Esophagus (tissue), 2 donors: ENCODE results near the gene EGLN3. TPM values are rescaled to one million over a fixed set of nuclear protein-coding genes. Genes with fewer than 3 reads are reported as not detected.
"Not testable (repeated sequence)": the region's sequence is repeated elsewhere in the genome, so short reads cannot be mapped to it uniquely, and the experiment has no call there.

Experiments used
- H3K27ac ChIP-seq, 2 donors: one replicate each; pipeline ENCODE4 v1.5.1; 2013; ENCODE audit warnings: low read depth in 2 of 2, mild to moderate bottlenecking in 2 of 2, inconsistent platforms in 1 of 2, low read length in 1 of 2, moderate library complexity in 1 of 2
- H3K27me3 ChIP-seq, 2 donors: one replicate each; pipeline ENCODE4 v1.6.1; 2013; ENCODE audit warnings: low read length in 2 of 2, control low read depth in 1 of 2, mild to moderate bottlenecking in 1 of 2; ENCODE audit not compliant: insufficient read depth in 2 of 2, control insufficient read depth in 1 of 2
- H3K36me3 ChIP-seq, 2 donors: one replicate each; pipeline ENCODE4 v1.6.1; 2013; ENCODE audit warnings: low read length in 1 of 2; ENCODE audit not compliant: control insufficient read depth in 2 of 2, insufficient read depth in 2 of 2
- H3K4me1 ChIP-seq, 2 donors: one replicate each; pipeline ENCODE4 v1.6.1; 2013; ENCODE audit warnings: low read length in 1 of 2; ENCODE audit not compliant: control insufficient read depth in 2 of 2, insufficient read depth in 2 of 2
- H3K4me3 ChIP-seq, 2 donors: one replicate each; pipeline ENCODE4 v1.5.1; 2013; ENCODE audit warnings: low read length in 2 of 2, mild to moderate bottlenecking in 2 of 2, low read depth in 1 of 2, moderate library complexity in 1 of 2
- H3K9me3 ChIP-seq, 2 donors: one replicate each; pipeline ENCODE4 v1.6.1; 2013; ENCODE audit warnings: mild to moderate bottlenecking in 2 of 2, low read depth in 1 of 2, low read length in 1 of 2, moderate library complexity in 1 of 2; ENCODE audit not compliant: control insufficient read depth in 2 of 2, insufficient read depth in 1 of 2
- WGBS, 2 donors: extraction: QIAGEN DNeasy Blood & Tissue Kit; methylation state at CpG; one replicate each; pipeline ENCODE4 v1.1.7; 2013; 5-methylcytosine and 5-hydroxymethylcytosine counted together
- polyA plus RNA-seq, 2 donors: library from polyadenylated mRNA; stranded (reverse); fragments of 200-250 nt; gene quantifications; one replicate each; pipeline ENCODE4 v1.2.3, GENCODE V29; 2013
- donor health status: healthy with polysubstance abuse.
- donor health status: Bipolar disorder and iron deficiency.

The EGLN3 gene
- polyA plus RNA-seq, 2 donors = 18.2 to 41.1 TPM

DNA sequence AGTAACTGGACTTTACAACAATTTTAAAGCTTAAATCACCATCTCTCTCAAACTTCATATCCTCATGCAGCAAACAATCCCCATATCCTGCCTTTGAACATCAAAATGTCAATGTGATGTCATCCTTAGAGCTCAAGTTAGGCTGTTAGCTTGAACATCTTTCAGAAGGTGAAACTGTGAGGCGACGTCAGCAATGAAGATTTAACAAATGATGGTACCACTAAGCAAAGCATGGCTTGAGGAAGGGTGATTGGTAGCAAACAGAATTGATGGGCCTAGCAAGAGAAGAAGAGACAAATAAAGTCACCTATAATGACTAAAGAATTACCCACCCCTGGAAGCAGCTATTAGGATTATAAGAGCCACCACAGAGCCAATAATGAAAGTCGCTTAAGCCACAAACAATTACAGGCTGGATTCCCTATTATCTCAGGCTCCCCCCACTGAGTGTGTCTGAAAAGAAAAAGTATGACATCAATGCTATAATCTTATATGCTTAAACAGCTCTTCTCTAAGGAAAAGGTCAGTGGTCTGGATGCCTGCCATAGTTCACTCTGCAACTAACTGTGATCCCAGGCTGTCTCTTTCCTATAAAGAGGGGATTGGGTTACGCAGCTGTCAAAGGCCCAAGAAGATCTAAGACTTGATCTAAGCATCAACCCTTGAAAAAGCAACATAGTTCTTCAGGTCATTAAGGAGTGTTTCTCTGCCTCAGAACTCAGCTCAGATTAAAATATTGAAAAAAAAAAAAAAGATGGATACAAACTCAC, 18.1 kb downstream of the EGLN3 start:
- Histone ChIP-seq H3K4me1 (peaks cover 0 to 1% of the 10 kb centered on the region in 2 donors), H3K36me3 (no peaks in the 10 kb centered on the region), H3K27ac (no peak overlapping the region), H3K27me3 (peaks cover 0 to 2% of the 10 kb centered on the region in 2 donors), H3K4me3 (no peak overlapping the region), H3K9me3 (no peaks in the 10 kb centered on the region)
- WGBS, 2 donors = 85% methylated on average over 4 of the region's 4 CpGs

DNA sequence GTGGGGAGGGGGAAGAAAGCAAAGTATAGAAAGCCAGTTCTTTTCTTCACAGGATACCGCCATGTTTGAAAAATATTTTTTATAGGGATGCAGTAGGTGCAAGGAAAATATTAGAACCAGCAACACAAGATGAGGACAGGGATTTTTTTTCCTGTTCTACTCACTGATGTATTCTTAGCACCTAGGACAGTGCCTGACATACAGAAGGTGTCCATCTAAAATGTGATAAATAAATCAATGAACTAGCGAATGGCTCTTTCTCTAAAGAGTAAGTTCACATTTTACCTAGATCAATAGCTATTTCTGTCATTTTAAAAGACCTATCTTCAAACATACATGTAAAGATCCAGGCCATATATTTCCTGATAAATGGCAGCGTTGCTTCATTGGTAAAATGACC, 18.8 kb downstream of the EGLN3 start:
- Histone ChIP-seq H3K9me3 (no peaks in the 10 kb centered on the region), H3K36me3 (no peaks in the 10 kb centered on the region), H3K4me1 (no peaks in the 10 kb centered on the region), H3K4me3 (no peak overlapping the region), H3K27me3 (peaks cover 0 to 2% of the 10 kb centered on the region in 2 donors), H3K27ac (no peak overlapping the region)
- 91 to 96% methylated on average over 3 of the region's 3 CpGs for WGBS, 2 donors

DNA sequence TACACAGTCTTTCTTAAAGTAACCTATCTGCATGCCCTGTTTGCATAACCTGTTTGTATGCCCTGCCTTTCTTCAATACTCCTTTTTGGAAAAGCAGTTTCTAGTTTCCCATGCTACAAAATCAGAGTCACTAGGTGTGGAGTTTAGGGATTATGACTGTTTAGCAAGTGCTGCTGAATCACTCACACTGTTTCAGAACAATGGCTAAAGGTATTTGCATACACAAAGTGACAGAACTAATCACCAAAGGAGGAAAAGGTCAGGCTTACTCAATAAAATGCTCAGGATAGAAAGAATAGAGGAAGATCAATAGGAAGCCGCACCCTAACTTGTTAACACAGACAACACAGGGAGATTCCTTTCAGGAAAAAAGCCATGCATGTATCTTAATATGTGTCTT, 19.4 kb downstream of the EGLN3 start:
- 68 to 77% methylated on average over 1 of the region's 1 CpG for WGBS, 2 donors
- no peaks in the 10 kb centered on the region for H3K9me3 ChIP-seq
- H3K27ac ChIP-seq = peak overlapping the region in 1 of 2 donors; percentile 36
- H3K4me1 ChIP-seq = no peaks in the 10 kb centered on the region
- H3K4me3 ChIP-seq = no peak overlapping the region
- H3K27me3 ChIP-seq = peaks cover 0 to 2% of the 10 kb centered on the region in 2 donors
- H3K36me3 ChIP-seq = no peaks in the 10 kb centered on the region

DNA sequence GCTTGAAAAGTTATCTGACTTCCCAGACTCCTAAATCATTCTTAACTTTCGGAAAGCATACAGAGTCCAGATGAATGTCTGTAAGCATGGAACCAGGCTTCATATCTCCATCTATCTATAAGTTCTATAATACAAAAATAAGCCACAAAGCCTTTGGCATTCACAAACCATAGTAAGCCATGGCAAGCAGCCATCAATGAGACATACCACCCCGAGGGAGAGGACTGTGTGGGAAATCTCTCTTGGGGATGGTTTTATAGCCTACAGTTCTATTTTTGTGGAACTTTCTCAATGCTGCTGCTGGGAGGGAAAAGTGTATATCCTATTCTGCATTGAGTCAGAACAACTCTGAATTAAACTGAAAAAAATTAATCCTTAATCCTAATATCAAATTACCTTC, 20.4 kb downstream of the EGLN3 start:
- Histone ChIP-seq H3K27ac (no peak overlapping the region), H3K27me3 (peaks cover 0 to 2% of the 10 kb centered on the region in 2 donors), H3K4me3 (no peak overlapping the region), H3K9me3 (no peaks in the 10 kb centered on the region), H3K36me3 (no peaks in the 10 kb centered on the region), H3K4me1 (no peaks in the 10 kb centered on the region)
- 51 to 55% methylated on average over 2 of the region's 2 CpGs for WGBS, 2 donors

DNA sequence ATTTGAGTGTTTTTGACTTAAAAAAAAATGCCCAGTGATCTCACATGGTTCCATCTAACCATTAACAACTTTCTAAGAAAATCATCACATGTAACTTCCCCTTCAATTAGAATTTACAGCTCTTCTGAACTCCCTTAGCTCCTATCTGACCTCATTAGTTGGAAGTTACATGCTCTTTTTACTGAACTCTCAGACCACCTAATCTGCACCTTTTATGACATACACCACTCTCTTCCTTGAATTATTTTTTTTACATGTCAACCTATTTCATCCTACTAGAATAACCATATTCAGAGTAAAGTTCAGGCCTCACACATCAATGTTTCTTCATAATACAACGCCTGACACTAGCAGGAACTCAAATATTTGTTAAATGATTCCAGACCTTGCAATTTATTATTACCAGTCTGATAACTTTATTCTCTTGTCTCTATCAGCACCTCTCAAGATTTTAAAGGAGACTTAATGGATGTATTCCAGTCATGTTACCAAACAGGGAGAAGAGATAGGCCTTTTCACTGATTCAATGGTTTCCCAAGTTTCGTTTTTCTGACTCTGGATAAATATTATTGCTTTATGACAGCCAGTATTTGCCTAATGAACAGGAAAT, 21.0 kb downstream of the EGLN3 start:
- Histone ChIP-seq H3K27me3 (peaks cover 0 to 2% of the 10 kb centered on the region in 2 donors), H3K9me3 (no peaks in the 10 kb centered on the region), H3K27ac (no peak overlapping the region), H3K4me1 (no peaks in the 10 kb centered on the region), H3K4me3 (no peak overlapping the region), H3K36me3 (no peaks in the 10 kb centered on the region)
- 55 to 63% methylated on average over 2 of the region's 2 CpGs for WGBS, 2 donors

DNA sequence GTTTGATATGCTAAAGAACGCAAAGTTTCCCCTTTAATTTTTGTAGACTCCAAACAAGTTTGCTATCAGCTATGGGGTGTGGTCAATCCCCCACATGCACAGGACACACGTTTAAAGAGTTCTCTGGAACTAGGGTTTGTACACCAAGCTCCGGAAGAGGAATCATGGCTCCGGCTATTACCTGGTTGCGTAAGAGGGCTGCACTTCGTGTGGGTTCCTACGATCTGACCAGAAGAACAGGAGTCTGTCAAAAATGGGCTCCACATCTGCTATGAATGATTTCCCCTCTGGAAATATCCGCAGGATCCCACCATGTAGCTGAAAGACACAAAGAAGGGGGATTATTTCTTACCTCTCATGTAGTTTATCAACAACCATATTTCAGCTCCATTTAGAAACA, 22.0 kb downstream of the EGLN3 start:
- Histone ChIP-seq H3K4me3 (no peak overlapping the region), H3K36me3 (no peaks in the 10 kb centered on the region), H3K27ac (no peak overlapping the region), H3K27me3 (peaks cover 0 to 2% of the 10 kb centered on the region in 2 donors), H3K4me1 (no peaks in the 10 kb centered on the region), H3K9me3 (no peaks in the 10 kb centered on the region)
- WGBS, 2 donors = 88 to 92% methylated on average over 8 of the region's 8 CpGs

DNA sequence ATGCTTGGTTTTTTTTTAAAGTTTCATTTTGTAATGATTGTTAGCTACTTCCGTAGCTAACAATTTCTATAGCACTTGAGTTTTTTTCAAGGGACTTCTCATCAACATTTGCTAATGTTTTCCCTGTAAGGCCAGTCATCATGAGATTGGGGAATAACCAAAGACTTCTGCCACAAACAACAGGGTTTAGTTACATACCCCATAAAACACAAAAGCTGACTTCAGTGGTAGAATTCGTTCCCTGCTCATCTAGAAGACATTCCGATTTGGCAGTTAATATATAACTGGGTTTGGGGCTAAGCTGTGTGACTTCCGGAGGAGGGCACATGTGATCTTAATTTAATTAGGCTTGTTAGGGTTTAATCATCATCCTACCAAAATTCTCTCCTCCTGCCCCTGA, 22.9 kb downstream of the EGLN3 start:
- H3K36me3 ChIP-seq = no peaks in the 10 kb centered on the region

DNA sequence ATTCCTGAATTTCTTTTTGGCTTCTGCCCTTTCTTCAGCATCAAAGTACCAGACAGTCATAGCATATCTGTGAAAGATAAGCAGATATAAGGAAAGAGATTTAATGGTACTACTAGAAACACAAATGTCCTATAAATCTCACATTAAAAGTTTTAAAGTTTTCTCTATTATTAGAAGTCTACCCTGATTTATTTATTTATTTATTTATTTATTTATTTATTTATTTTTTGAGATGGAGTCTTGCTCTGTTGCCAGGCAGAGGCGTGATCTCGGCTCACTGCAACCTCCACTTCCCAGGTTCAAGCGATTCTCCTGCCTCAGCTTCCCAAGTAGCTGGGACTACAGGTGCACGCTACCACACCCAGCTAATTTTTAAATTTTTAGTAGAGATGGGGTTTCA, 23.9 kb downstream of the EGLN3 start:
- 89 to 97% methylated on average over 4 of the region's 4 CpGs for WGBS, 2 donors
- not testable (repeated sequence) for H3K36me3 ChIP-seq, H3K4me3 ChIP-seq, H3K9me3 ChIP-seq, H3K4me1 ChIP-seq, H3K27ac ChIP-seq, H3K27me3 ChIP-seq

More for the DNA sequence above, 22.9 kb downstream of the EGLN3 start:
- Histone ChIP-seq H3K4me1 (no peaks in the 10 kb centered on the region), H3K4me3 (no peak overlapping the region), H3K9me3 (no peaks in the 10 kb centered on the region), H3K27ac (no peak overlapping the region), H3K27me3 (peaks cover 0 to 2% of the 10 kb centered on the region in 2 donors)
- WGBS, 2 donors = 92 to 94% methylated on average over 4 of the region's 4 CpGs

DNA sequence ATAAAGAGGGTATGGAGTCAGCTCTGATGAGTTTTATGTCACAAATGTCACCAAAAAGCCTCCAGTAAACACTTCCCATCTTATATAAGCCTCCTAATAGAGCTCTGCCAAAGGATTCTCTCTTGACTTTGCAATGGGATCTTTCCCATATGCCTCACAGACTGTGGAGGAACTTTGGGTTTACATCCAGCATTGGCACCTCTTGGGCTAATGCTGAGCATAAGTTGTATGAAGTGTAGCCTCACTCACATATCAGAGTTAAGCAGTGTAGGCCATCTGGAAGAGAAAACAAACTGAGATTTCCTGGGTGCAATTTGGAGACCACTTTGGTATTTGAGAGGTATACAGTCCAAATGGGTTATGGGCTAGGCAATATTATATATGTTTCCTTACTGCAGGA, 24.9 kb downstream of the EGLN3 start:
- Histone ChIP-seq H3K27me3 (peaks cover 0 to 2% of the 10 kb centered on the region in 2 donors), H3K27ac (no peak overlapping the region), H3K36me3 (no peaks in the 10 kb centered on the region), H3K9me3 (no peaks in the 10 kb centered on the region), H3K4me3 (no peak overlapping the region), H3K4me1 (no peaks in the 10 kb centered on the region)

DNA sequence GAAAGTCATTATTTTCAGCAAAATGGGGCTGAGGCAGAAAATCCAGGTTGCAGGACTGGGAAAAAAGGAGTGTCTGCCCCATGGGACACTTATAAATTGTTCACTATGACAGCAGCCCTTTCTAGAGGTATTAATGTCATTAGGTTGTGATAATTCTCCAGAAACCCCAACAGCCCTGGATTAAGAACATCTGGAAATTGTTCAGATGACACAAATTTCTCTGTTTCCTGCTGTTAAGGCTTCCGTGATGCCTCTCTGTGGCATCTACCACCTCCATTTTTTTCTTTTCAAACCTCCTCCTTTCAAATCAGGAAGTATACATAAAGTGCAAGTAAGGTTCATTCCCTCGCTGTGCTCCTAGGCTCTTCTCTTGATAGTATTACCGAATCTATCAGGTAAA, 25.6 kb downstream of the EGLN3 start:
- H3K9me3 ChIP-seq = no peaks in the 10 kb centered on the region
- H3K27ac ChIP-seq = no peak overlapping the region
- H3K4me1 ChIP-seq = no peaks in the 10 kb centered on the region
- no peak overlapping the region for H3K4me3 ChIP-seq
- H3K36me3 ChIP-seq = no peaks in the 10 kb centered on the region
- H3K27me3 ChIP-seq = peaks cover 0 to 2% of the 10 kb centered on the region in 2 donors
- 89 to 90% methylated on average over 3 of the region's 3 CpGs for WGBS, 2 donors
